ENCODE data around the gene CYP4A22.

DNA sequence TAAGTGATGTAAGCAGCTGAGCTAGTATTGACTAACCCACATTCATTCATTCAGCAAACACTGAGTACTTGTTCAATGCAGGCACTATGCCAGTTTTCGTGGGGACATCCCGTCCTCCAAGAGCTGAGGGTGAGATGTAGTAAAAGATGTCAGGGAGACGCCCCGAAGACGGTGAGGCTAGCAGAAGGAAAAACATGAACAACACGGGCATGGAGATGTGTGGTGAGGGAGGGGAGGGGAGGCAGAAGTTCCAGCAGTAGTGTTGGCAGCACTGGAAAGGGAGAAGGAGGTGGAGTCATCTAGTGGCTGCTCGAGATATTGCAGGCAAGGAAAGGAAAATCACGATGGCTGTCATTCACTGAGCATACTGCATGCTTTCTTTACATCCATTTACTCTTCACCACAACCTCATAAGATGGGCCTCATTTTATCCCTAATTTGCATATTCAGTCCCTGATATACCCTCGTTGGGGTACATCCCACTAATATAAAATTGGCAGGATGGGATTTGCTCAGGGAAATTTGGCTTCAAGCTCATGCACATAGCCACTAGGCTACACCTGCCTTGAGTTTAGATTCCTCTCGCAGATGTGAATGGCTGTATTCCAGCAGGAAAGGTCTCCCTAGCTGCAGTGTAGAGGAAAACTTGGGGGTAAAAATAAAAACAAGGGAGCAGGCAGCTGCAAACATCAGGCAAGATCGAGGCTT, 38.1 kb downstream of the CYP4A22 start:
- TF ChIP-seq, protein P1, sequence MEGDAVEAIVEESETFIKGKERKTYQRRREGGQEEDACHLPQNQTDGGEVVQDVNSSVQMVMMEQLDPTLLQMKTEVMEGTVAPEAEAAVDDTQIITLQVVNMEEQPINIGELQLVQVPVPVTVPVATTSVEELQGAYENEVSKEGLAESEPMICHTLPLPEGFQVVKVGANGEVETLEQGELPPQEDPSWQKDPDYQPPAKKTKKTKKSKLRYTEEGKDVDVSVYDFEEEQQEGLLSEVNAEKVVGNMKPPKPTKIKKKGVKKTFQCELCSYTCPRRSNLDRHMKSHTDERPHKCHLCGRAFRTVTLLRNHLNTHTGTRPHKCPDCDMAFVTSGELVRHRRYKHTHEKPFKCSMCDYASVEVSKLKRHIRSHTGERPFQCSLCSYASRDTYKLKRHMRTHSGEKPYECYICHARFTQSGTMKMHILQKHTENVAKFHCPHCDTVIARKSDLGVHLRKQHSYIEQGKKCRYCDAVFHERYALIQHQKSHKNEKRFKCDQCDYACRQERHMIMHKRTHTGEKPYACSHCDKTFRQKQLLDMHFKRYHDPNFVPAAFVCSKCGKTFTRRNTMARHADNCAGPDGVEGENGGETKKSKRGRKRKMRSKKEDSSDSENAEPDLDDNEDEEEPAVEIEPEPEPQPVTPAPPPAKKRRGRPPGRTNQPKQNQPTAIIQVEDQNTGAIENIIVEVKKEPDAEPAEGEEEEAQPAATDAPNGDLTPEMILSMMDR (IDR thresholded peaks at IDR 0.05), result peak; percentile 71 to 85 (median 80)
- no peak for TF ChIP-seq POLR2A (IDR thresholded peaks at IDR 0.05)
